Endothelial cell of umbilical vein (primary cell): ENCODE measurements around the gene AURKB. TPM values are rescaled to one million over a fixed set of nuclear protein-coding genes. Genes with fewer than 3 reads are reported as not detected.

ENCODE experiments used
- BruUV-seq: library from RNA; stranded (reverse); fragments of 400-500 nt; replicated peaks from 2 replicates; lab custom pipeline; 2021; lab: Mats Ljungman, UMichigan
- CTCF ChIA-PET: fragments of 300-600, 350-600 bp; sonication (Branson Sonifier 250); formaldehyde crosslinking; loops from one replicate; lab custom pipeline; 2021; ENCODE audit warnings: antibody characterized with exemption, inconsistent platforms; lab: Charles Lee
- POLR2A ChIA-PET: fragments of 300-600, 350-600 bp; sonication (Branson Sonifier 250); formaldehyde crosslinking; loops from one replicate; lab custom pipeline; 2021; ENCODE audit warnings: antibody characterized with exemption, inconsistent platforms; lab: Charles Lee
- DNase-seq: peaks from one replicate; pipeline ENCODE4 v3.0.0-alpha.2; 2011; ENCODE audit warnings: low read depth, low spot score
- FAIRE-seq: peaks from 2 replicates; lab custom pipeline; 2011; peaks lifted over from hg19 to GRCh38; lab: Jason Lieb, UNC
- H2AFZ ChIP-seq: 2 replicates; pipeline ENCODE4 v1.6.0; 2012; ENCODE audit warnings: low read depth, low read length, control low read depth, inconsistent platforms
- H3K27ac ChIP-seq: 2 replicates; pipeline ENCODE4 v1.5.1; 2011; ENCODE audit warnings: low read depth, mild to moderate bottlenecking, control low read depth, low read length, moderate library complexity; ENCODE audit not compliant: insufficient read depth
- H3K27me3 ChIP-seq, 2 experiments: 2 replicates each; pipeline versions ENCODE4 v1.6.0 to v1.6.1; 2011; ENCODE audit warnings: low read length in 2 of 2, mixed read lengths in 1 of 2; ENCODE audit not compliant: control insufficient read depth in 2 of 2, insufficient read depth in 2 of 2
- H3K36me3 ChIP-seq, 2 experiments: 2 replicates in 1 of 2; 3 replicates in 1 of 2; pipeline ENCODE4 v1.5.1; 2011; ENCODE audit warnings: low read length in 2 of 2, mild to moderate bottlenecking in 1 of 2, moderate library complexity in 1 of 2; ENCODE audit not compliant: control insufficient read depth in 2 of 2, insufficient read depth in 2 of 2; ENCODE audit errors: extremely low read depth in 1 of 2
- H3K4me1 ChIP-seq: 3 replicates; pipeline ENCODE4 v1.5.1; 2011; ENCODE audit warnings: mild to moderate bottlenecking, low read length; ENCODE audit not compliant: control insufficient read depth, insufficient read depth; ENCODE audit errors: extremely low read depth
- H3K4me2 ChIP-seq: 2 replicates; pipeline ENCODE4 v1.6.1; 2011; ENCODE audit warnings: low read length, control low read depth, mixed read lengths; ENCODE audit not compliant: insufficient read depth
- H3K4me3 ChIP-seq, 3 experiments: fragments of 200-600 bp in 1 of 3; sonication (generic), shearing (Covaris generic) in 1 of 3; replicated peaks in 1 of 3; 2 replicates each; pipeline ENCODE4 v1.5.1; 2011 to 2016; ENCODE audit warnings: control low read depth in 3 of 3, low read length in 3 of 3, mild to moderate bottlenecking in 2 of 3, inconsistent platforms in 1 of 3, low read depth in 1 of 3, moderate library complexity in 1 of 3; ENCODE audit not compliant: insufficient read depth in 1 of 3
- H3K79me2 ChIP-seq: 2 replicates; pipeline ENCODE4 v1.6.0; 2012; ENCODE audit warnings: low read length, inconsistent platforms; ENCODE audit not compliant: control insufficient read depth, insufficient read depth
- H3K9ac ChIP-seq: replicated peaks from 2 replicates; pipeline ENCODE3; 2011; ENCODE audit warnings: low read length, control low read depth; ENCODE audit not compliant: insufficient read depth; ENCODE audit errors: extremely low read depth
- H3K9me1 ChIP-seq: replicated peaks from 3 replicates; pipeline ENCODE4 v1.6.0; 2011; ENCODE audit warnings: mild to moderate bottlenecking, low read length; ENCODE audit not compliant: control insufficient read depth, insufficient read depth; ENCODE audit errors: extremely low read depth
- H3K9me3 ChIP-seq: replicated peaks from 2 replicates; pipeline ENCODE4 v1.5.1; 2012; ENCODE audit warnings: low read length, inconsistent platforms; ENCODE audit not compliant: control insufficient read depth, insufficient read depth
- H4K20me1 ChIP-seq: replicated peaks from 2 replicates; pipeline ENCODE3; 2011; ENCODE audit warnings: mild to moderate bottlenecking, low read length; ENCODE audit not compliant: control insufficient read depth, insufficient read depth; ENCODE audit errors: extremely low read depth
- CTCF ChIP-seq, 2 donors: IDR thresholded peaks; 1 replicate in 1 of 2; 2 replicates in 1 of 2; pipeline ENCODE4 v1.5.1; 2011; ENCODE audit warnings: low read length in 2 of 2, mild to moderate bottlenecking in 2 of 2, moderate library complexity in 2 of 2, control low read depth in 1 of 2, inconsistent platforms in 1 of 2, low read depth in 1 of 2; ENCODE audit not compliant: insufficient read depth in 1 of 2; ENCODE audit errors: extremely low read depth in 1 of 2
- EZH2 ChIP-seq: IDR thresholded peaks from 2 replicates; pipeline ENCODE4 v1.6.1; 2012; ENCODE audit warnings: borderline replicate concordance, low read depth, mild to moderate bottlenecking, moderate library complexity, low read length, inconsistent platforms; ENCODE audit not compliant: severe bottlenecking
- FOS ChIP-seq: IDR thresholded peaks from 2 replicates; pipeline ENCODE4 v1.6.1; 2011; ENCODE audit warnings: mild to moderate bottlenecking, low read length, moderate library complexity, borderline replicate concordance; ENCODE audit not compliant: insufficient read depth
- GATA2 ChIP-seq: IDR thresholded peaks from 2 replicates; pipeline ENCODE4 v1.7.0; 2011; ENCODE audit warnings: low read depth, mild to moderate bottlenecking, moderate library complexity, mixed read lengths, low read length; ENCODE audit not compliant: insufficient read length, insufficient read depth
- JUN ChIP-seq: IDR thresholded peaks from 2 replicates; pipeline ENCODE4 v1.6.1; 2011; ENCODE audit warnings: borderline replicate concordance, low read depth; ENCODE audit not compliant: insufficient read length, insufficient read depth
- MAX ChIP-seq: IDR thresholded peaks from 2 replicates; pipeline ENCODE4 v1.6.1; 2011; ENCODE audit not compliant: insufficient read depth, insufficient read length
- MYC ChIP-seq: IDR thresholded peaks from one replicate; pipeline ENCODE4 v1.6.1; 2011; ENCODE audit warnings: mild to moderate bottlenecking, low read depth, low read length
- POLR2A ChIP-seq: IDR thresholded peaks from 2 replicates; pipeline ENCODE4 v1.6.1; 2012; ENCODE audit warnings: low read depth, mild to moderate bottlenecking, control low read depth, low read length
- POLR2AphosphoS5 ChIP-seq: IDR thresholded peaks from 2 replicates; pipeline ENCODE4 v1.6.1; 2012; ENCODE audit warnings: low read depth, mild to moderate bottlenecking, control low read depth, low read length, moderate library complexity; ENCODE audit not compliant: insufficient read depth
- dilution Hi-C: fragments of 300-500 bp; cut with MboI; formaldehyde crosslinking; loops from one replicate; pipeline ENCODE4 v1.15.0; 2019; ENCODE audit warnings: low sequenced_read_pairs; ENCODE audit not compliant: extremely low pct_ligation_motif_present
- intact Hi-C: fragments of 100-400 bp; cut with micrococcal nuclease; formaldehyde crosslinking; loops from one replicate; pipeline ENCODE4 v1.10.0; 2022
- polyA plus RNA-seq, 4 experiments: library from polyadenylated mRNA; depleted of rRNA in 3 of 4; stranded (reverse) in 3 of 4; unstranded in 1 of 4; fragments of >200 nt; gene quantifications; 2 replicates each; pipeline versions ENCODE4 v1.2.1 to v1.2.3, GENCODE V29; 2011 to 2012; ENCODE audit warnings: missing spikeins in 1 of 4
- total RNA-seq: library from RNA; stranded (reverse); gene quantifications from 2 replicates; pipeline ENCODE4 v1.2.3, GENCODE V29; 2021

The AURKB gene
- total and polyA plus RNA-seq, 2 donors (not counting 3 experiments of a cell fraction or from before 2014, with no cell fraction given) = 67.8 to 107 TPM

- DNase-seq = no peak
- H3K27ac ChIP-seq = peak overlapping the region; percentile 90
- H3K4me2 ChIP-seq = peak overlapping the region; percentile 60
- no peaks in the 10 kb centered on the region for H3K79me2 ChIP-seq
- no peaks in the 10 kb centered on the region for H3K9me1 ChIP-seq
- BruUV-seq = TSS peak; percentile 19
- peak overlapping the region; percentile 57 for H2AFZ ChIP-seq
- TF ChIP-seq GATA2 (no peak), MAX (no peak), POLR2AphosphoS5 (no peak), POLR2A (no peak), EZH2 (no peak), FOS (no peak), CTCF (IDR thresholded peaks at IDR 0.05; ENCODE audit: extremely low read depth in 1 of 2, insufficient read depth in 1 of 2, low read depth in 1 of 2, low read length in 2 of 2) (no peak), JUN (no peak), MYC (no peak)
- H3K36me3 ChIP-seq = peaks cover 0 to 8% of the 10 kb centered on the region in 2 experiments
- peak overlapping the region in 2 of 3 experiments; percentile 41 to 58 for H3K4me3 ChIP-seq
- dilution Hi-C loops (no loop called here), intact Hi-C loops (no loop called here)
- ChIA-PET CTCF (interaction anchor here (1.0 to 3.4 kb wide), 8 partner anchors 15 to 163 kb away, joined by 3 to 34 read pairs (median 4); partner anchors contain the start of genes BORCS6 and CTC1), POLR2A (interaction anchor here (0.9 to 1.1 kb wide), 3 partner anchors 25 to 50 kb away, joined by 4 to 6 read pairs (median 5); no protein-coding TSS in a partner anchor)
- H3K27me3 ChIP-seq = no peaks in the 10 kb centered on the region
- no peaks in the 10 kb centered on the region for H3K9me3 ChIP-seq
- peak overlapping the region; percentile 66 for H3K9ac ChIP-seq
- H3K4me1 ChIP-seq = peaks cover 9% of the 10 kb centered on the region
- no peaks in the 10 kb centered on the region for H4K20me1 ChIP-seq
- no peak for FAIRE-seq
Observed at GRCh38 chr17:8223356-8224126, 13.2 kb upstream of the AURKB start.
